ENCODE measurements around the gene TTC9B.

The TTC9B gene

DNA sequence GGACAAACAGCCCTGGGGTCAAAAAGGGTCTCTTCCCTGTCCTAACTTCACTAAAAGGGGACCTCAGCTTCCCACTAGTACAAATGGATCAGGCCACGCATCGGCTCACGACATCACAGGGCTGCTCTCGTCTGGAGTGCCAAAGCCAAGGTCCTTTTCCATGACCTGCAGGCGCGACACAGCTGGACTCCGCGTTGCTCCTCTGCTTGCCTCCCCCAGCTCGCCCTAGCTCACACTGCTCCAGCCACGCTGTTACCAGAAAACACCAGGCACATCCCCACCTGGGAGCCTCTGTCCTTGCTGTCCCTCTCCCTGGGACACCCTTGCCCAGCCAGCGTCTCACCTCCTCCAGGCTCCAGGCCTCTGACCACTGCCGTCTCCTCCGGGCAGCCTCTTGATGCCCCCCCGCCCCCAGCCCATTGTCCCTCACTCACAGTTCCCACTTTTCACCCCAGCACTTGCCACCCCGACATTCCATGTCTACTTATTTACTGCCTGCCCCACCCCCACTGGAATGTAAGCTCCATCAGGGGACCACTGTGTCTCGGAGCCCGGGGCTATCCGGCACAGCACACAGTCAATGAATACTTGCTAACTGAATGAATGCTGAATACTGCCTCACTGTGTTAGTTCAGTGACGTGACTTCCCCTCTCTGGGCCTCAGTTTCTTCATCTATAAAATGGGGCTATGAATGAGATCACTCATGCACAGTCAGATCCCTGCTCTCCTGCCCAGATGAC, 46.3 kb upstream of the TTC9B start:
- TF ChIP-seq, protein P1, sequence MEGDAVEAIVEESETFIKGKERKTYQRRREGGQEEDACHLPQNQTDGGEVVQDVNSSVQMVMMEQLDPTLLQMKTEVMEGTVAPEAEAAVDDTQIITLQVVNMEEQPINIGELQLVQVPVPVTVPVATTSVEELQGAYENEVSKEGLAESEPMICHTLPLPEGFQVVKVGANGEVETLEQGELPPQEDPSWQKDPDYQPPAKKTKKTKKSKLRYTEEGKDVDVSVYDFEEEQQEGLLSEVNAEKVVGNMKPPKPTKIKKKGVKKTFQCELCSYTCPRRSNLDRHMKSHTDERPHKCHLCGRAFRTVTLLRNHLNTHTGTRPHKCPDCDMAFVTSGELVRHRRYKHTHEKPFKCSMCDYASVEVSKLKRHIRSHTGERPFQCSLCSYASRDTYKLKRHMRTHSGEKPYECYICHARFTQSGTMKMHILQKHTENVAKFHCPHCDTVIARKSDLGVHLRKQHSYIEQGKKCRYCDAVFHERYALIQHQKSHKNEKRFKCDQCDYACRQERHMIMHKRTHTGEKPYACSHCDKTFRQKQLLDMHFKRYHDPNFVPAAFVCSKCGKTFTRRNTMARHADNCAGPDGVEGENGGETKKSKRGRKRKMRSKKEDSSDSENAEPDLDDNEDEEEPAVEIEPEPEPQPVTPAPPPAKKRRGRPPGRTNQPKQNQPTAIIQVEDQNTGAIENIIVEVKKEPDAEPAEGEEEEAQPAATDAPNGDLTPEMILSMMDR (IDR thresholded peaks at IDR 0.05; ENCODE audit: extremely low read depth, missing control alignments) = no peak
- DNase-seq (ENCODE audit: low spot score) = no peak

DNA sequence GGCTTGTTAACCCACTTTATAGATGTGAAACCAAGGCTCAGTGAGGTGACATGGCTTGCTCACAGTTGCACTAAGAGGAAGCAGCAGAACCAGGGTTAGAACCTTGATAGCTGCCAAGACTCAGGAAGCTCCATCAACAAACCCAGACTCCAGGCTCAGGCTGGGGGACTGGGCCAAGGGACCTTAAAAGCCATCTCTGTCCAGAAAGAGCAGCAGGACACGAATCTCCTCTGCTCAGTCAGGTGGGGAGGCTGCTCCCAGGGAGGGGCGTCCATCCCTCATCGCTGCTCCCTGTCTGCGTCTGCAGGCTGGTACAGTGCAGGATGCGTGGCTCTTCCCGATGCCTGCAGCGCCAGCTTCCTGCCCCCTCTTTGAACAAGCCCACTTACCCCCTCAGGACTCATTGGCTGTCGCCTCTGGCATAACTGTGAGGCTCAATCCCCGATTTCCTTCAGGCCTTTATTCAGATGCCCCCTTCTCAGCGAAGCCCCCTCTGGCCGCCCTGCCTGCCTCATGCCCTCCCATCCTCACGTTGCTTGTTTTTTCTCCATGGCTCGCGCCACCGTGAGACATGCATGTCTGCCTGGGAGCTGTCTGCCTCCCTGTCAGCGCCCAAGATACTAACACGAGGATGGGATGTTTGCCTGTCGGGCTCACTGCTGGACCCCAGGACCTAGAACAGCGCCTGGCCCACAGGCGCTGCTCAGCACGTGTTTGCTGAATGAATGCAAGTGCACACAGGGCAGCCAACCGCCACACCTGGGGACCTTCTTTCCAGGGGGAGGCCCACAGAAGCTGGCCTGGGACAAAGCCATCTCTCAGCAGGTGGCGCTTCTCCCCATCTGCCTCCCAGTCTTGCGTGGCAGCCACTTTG, 45.5 kb upstream of the TTC9B start:
- DNase-seq (ENCODE audit: low spot score) = no peak
- TF ChIP-seq, protein P1 (IDR thresholded peaks at IDR 0.05; ENCODE audit: extremely low read depth, missing control alignments) = no peak

DNA sequence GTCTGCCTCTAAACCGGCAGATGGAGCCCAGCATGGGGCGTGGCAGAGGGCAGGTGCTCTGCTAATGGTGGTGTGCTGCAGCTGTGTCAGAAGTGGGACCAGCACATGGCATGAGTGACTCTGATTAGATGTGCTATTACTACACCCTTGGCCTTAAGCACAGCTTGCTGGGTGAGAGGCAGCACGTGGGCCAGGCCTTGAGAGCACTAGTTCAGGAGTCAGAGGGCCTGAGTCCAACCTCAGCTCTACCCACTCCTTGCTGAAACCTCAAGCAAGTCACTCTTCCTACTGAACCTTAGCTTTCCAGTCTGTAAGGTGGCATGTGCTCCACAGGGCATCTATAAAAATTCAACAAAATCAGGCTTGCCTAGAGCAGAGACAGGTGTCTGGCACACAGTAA, 44.2 kb upstream of the TTC9B start:
- TF ChIP-seq, protein P1 (IDR thresholded peaks at IDR 0.05; ENCODE audit: extremely low read depth, missing control alignments) = no peak
- no peak for DNase-seq (ENCODE audit: low spot score)

DNA sequence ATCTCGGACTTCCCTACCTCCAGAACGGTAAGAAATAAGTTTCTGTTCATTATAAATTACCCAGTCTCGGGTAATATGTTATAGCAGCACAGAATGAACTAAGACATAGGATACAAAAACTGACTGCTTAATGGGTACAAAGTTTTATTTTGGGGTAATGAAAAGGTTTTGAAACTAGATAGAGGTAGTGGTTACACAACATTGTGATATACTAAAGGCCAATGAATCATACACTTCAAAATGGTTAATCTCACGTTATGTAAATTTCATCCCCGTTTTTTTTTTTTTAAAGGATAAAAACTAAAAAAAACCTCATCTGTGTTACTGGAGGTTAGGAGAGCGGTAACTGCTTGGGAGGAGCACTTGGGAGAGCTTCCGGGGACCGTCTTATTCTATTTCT, 43.4 kb upstream of the TTC9B start:
- DNase-seq (ENCODE audit: low spot score) = no peak

DNA sequence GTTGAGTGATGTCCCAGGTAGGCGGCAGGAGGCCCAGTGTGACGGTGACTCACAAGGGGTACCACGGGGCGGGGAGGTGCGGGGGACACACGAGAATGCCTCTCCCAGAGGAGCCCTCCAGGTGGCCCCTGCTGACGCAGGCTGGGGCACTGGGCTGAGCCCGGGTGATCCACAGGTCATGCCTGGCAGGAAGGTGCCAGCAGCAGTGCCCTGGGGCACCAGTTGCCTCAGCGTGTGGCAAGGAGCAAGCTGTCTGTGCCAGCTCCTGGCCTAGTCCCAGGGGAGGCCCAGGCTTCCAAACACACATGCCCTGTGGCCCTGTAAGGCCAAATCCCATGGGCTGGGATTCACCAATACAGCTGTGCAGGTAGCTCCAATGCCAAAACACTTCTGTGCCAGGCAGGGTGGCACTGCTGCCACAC, 38.9 kb upstream of the TTC9B start:
- no peak for DNase-seq (ENCODE audit: low spot score)
- TF ChIP-seq, protein P1 (IDR thresholded peaks at IDR 0.05; ENCODE audit: extremely low read depth, missing control alignments) = no peak

More for the DNA sequence above, 43.4 kb upstream of the TTC9B start:
- TF ChIP-seq, protein P1 (IDR thresholded peaks at IDR 0.05; ENCODE audit: extremely low read depth, missing control alignments) = no peak

DNA sequence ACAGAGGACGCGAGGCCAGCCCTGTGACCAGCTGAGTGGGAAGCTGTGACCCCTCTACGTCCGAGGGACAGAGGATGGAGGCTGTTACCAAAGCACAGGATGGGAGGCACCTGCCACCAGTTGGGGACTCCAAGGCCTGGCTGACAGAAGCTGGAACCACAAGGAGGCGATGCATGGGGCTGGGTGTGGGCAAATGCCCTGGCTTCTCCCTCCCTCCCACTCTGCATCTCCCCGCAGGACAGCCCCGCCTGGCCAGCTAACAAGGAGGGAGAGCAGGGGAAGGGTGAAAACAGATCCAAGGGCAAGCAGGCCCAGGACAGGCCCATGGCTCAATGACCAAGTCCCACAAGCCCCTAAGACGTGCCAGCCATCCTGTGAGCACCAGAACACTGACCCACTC, 38.3 kb upstream of the TTC9B start:
- TF ChIP-seq, protein P1 (IDR thresholded peaks at IDR 0.05; ENCODE audit: extremely low read depth, missing control alignments) = no peak
- no peak for DNase-seq (ENCODE audit: low spot score)

DNA sequence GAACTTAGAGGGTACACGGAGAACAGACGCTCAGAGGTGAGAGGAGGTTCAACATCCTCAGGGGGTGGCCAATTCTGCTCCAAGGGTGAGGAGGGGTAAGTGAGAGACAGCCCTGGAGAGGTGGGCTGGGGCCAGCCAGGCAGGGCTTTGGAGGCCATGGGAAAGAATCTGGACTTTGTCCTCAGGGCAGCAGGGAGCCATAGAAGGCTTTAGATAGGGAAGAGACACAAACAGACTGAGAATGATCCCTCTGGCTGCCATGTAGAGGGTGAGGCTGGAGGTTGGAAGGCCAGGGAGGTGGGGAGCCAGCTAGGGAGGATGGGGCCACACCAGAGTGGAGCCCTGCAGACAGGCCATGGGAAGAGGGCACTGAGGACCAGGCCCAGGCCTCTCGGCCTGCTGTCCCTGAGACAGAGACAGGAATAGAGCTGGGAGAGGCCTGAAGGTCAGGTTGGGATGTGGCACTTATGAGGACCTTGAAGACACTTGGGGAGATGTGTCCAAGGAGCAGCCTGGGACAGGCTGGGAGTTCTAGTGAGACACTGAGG, 37.5 kb upstream of the TTC9B start:
- no peak for DNase-seq (ENCODE audit: low spot score)
- TF ChIP-seq, protein P1 (IDR thresholded peaks at IDR 0.05; ENCODE audit: extremely low read depth, missing control alignments) = no peak

Data from GM20000 (cell line).